Caco-2 (cell line): ENCODE results near the gene LKAAEAR1. TPM values are rescaled to one million over a fixed set of nuclear protein-coding genes. Genes with fewer than 3 reads are reported as not detected.
A peak's percentile ranks its signal among the peaks of the same experiment; 100 is the strongest.

Experiments
- BruUV-seq: library from RNA; stranded (reverse); fragments of 400-500 nt; replicated peaks from 2 replicates; lab custom pipeline; 2021; lab: Mats Ljungman, UMichigan
- CTCF ChIA-PET: fragments of 300-600 bp; sonication (Branson Sonifier 250); formaldehyde crosslinking; loops from one replicate; lab custom pipeline; 2022; ENCODE audit warnings: antibody characterized with exemption; lab: Charles Lee
- POLR2A ChIA-PET: fragments of 300-600 bp; sonication (Branson Sonifier 250); formaldehyde crosslinking; loops from one replicate; lab custom pipeline; 2022; ENCODE audit warnings: antibody characterized with exemption; lab: Charles Lee
- DNase-seq, 2 experiments: peaks; one replicate each; pipeline versions ENCODE4 v3.0.0 to v3.0.0-alpha.2; 2020 to 2022
- H3K27me3 ChIP-seq: replicated peaks from 2 replicates; pipeline ENCODE4 v1.6.0; 2011; ENCODE audit warnings: low read length; ENCODE audit not compliant: control insufficient read depth, insufficient read depth
- H3K36me3 ChIP-seq: 2 replicates; pipeline ENCODE4 v1.5.1; 2011; ENCODE audit warnings: low read length; ENCODE audit not compliant: control insufficient read depth, insufficient read depth
- H3K4me1 ChIP-seq: fragments of 250-450 bp; sonication (Bioruptor Pico); 2 replicates; pipeline ENCODE4 v1.5.1; 2020; ENCODE audit warnings: mild to moderate bottlenecking
- H3K4me3 ChIP-seq: 2 replicates; pipeline ENCODE4 v1.5.1; 2011; ENCODE audit warnings: low read depth, mild to moderate bottlenecking, control low read depth, low read length
- H3K9me3 ChIP-seq: fragments of 250-450 bp; sonication (Bioruptor Pico); 2 replicates; pipeline ENCODE4 v1.5.1; 2020; ENCODE audit warnings: mild to moderate bottlenecking, moderate library complexity
- H3K27ac Mint-ChIP-seq: one replicate; pipeline ENCODE4 v1.8.0; 2022; ENCODE audit warnings: mixed read lengths; ENCODE audit not compliant: unreplicated experiment
- H3K27me3 Mint-ChIP-seq: one replicate; pipeline ENCODE4 v1.8.0; 2022; ENCODE audit warnings: mixed read lengths; ENCODE audit not compliant: insufficient read depth, unreplicated experiment
- H3K36me3 Mint-ChIP-seq: one replicate; pipeline ENCODE4 v1.8.0; 2022; ENCODE audit warnings: mild to moderate bottlenecking, mixed read lengths; ENCODE audit not compliant: insufficient read depth, unreplicated experiment
- H3K4me1 Mint-ChIP-seq: one replicate; pipeline ENCODE4 v1.8.0; 2022; ENCODE audit warnings: low read depth, mixed read lengths; ENCODE audit not compliant: unreplicated experiment
- H3K4me3 Mint-ChIP-seq: one replicate; pipeline ENCODE4 v1.8.0; 2022; ENCODE audit warnings: mild to moderate bottlenecking, moderate library complexity, mixed read lengths; ENCODE audit not compliant: unreplicated experiment
- H3K9me3 Mint-ChIP-seq: one replicate; pipeline ENCODE4 v1.8.0; 2022; ENCODE audit warnings: mixed read lengths; ENCODE audit not compliant: unreplicated experiment
- CTCF ChIP-seq, 2 experiments: fragments of 200-600 bp in 1 of 2; IDR thresholded peaks; 1 replicate in 1 of 2; 2 replicates in 1 of 2; pipeline versions ENCODE4 v1.5.1 to v1.8.0; 2011 to 2022; ENCODE audit warnings: antibody characterized with exemption in 1 of 2, control low read depth in 1 of 2, inconsistent platforms in 1 of 2, low read depth in 1 of 2, low read length in 1 of 2, mild to moderate bottlenecking in 1 of 2, moderate library complexity in 1 of 2; ENCODE audit not compliant: insufficient read depth in 1 of 2, severe bottlenecking in 1 of 2, unreplicated experiment in 1 of 2
- intact Hi-C: fragments of 100-400 bp; cut with micrococcal nuclease; formaldehyde crosslinking; loops from one replicate; pipeline ENCODE4 v1.10.0; 2022; ENCODE audit not compliant: unreplicated experiment
- total RNA-seq: library from RNA; stranded (reverse); gene quantifications from 2 replicates; pipeline ENCODE4 v1.2.3, GENCODE V29; 2022

LKAAEAR1 gene
- total RNA-seq, 1 experiment from 2014 or later, result not detected

GRCh38 chr20:64043768-64044167, 40.4 kb downstream of the LKAAEAR1 start:
- H3K27me3 Mint-ChIP-seq, result peaks cover 21% of the 10 kb centered on the region
- intact Hi-C loops, result no loop called here
- Histone ChIP-seq H3K36me3 (no peaks in the 10 kb centered on the region), H3K4me3 (no peak overlapping the region), H3K4me1 (peaks cover 5% of the 10 kb centered on the region), H3K27me3 (peaks cover 1% of the 10 kb centered on the region; the same call in 1 of the 2 replicates), H3K9me3 (no peaks in the 10 kb centered on the region)
- no TSS peak for BruUV-seq
- ChIA-PET CTCF (interaction anchor here (0.7 kb wide), 1 partner anchor 83 kb away, joined by 6 read pairs; no protein-coding TSS in a partner anchor), POLR2A (no interaction called here)
- no peak overlapping the region for H3K4me3 Mint-ChIP-seq
- H3K9me3 Mint-ChIP-seq, result no peaks in the 10 kb centered on the region
- no peak for DNase-seq
- H3K4me1 Mint-ChIP-seq, result no peaks in the 10 kb centered on the region
- peaks cover 4% of the 10 kb centered on the region for H3K36me3 Mint-ChIP-seq
- no peak overlapping the region for H3K27ac Mint-ChIP-seq
- no peak for TF ChIP-seq CTCF (IDR thresholded peaks at IDR 0.05; ENCODE audit: insufficient read depth in 1 of 2, low read depth in 1 of 2, low read length in 1 of 2, severe bottlenecking in 1 of 2, unreplicated experiment in 1 of 2)

- ChIA-PET CTCF (interaction anchor here (4.6 kb wide), 1 partner anchor 61 kb away, joined by 139 read pairs; the partner anchor contains the start of genes PRPF6 and SAMD10), POLR2A (no interaction called here)
- BruUV-seq, result no TSS peak
- Mint-ChIP-seq H3K27ac (no peak overlapping the region), H3K4me1 (no peaks in the 10 kb centered on the region), H3K27me3 (peaks cover 18% of the 10 kb centered on the region), H3K36me3 (peaks cover 19% of the 10 kb centered on the region), H3K4me3 (no peak overlapping the region), H3K9me3 (no peaks in the 10 kb centered on the region)
- no peak for TF ChIP-seq CTCF (IDR thresholded peaks at IDR 0.05; ENCODE audit: insufficient read depth in 1 of 2, low read depth in 1 of 2, low read length in 1 of 2, severe bottlenecking in 1 of 2, unreplicated experiment in 1 of 2)
- intact Hi-C loops, result no loop called here
- Histone ChIP-seq H3K4me1 (peaks cover 12% of the 10 kb centered on the region), H3K4me3 (peak overlapping the region; percentile 24), H3K36me3 (no peaks in the 10 kb centered on the region), H3K9me3 (no peaks in the 10 kb centered on the region), H3K27me3 (no peaks in the 10 kb centered on the region)
- DNase-seq, result no peak
Measured at GRCh38 chr20:64042054-64042781, 42.0 kb downstream of the LKAAEAR1 start.

DNA sequence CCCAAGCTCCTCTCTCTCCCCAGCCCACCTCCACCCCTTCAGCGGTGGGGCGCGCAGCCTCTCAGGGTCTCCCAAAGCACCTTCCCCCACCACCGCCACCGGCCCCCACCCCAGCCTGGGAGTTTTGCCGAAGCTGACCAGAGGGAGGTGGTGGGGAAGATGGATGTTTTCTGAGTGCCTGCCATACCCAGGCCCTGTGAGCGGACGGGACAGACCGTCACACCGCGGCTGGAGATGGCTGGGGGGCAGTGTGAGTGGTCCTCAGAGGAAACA, 42.5 kb downstream of the LKAAEAR1 start:
- H3K9me3 ChIP-seq, result no peaks in the 10 kb centered on the region
- ChIA-PET CTCF (interaction anchor here (4.6 kb wide), 1 partner anchor 60 kb away, joined by 139 read pairs; the partner anchor contains the start of genes PRPF6 and SAMD10), POLR2A (no interaction called here)
- Mint-ChIP-seq H3K27me3 (peaks cover 13% of the 10 kb centered on the region), H3K36me3 (peaks cover 24% of the 10 kb centered on the region), H3K4me1 (no peaks in the 10 kb centered on the region), H3K27ac (no peak overlapping the region), H3K9me3 (no peaks in the 10 kb centered on the region), H3K4me3 (no peak overlapping the region)
- no TSS peak for BruUV-seq
- DNase-seq, result no peak
- no peak overlapping the region for H3K4me3 ChIP-seq
- no peaks in the 10 kb centered on the region for H3K27me3 ChIP-seq
- intact Hi-C loops, result no loop called here
- peaks cover 17% of the 10 kb centered on the region for H3K4me1 ChIP-seq
- no peak for TF ChIP-seq CTCF (IDR thresholded peaks at IDR 0.05; ENCODE audit: insufficient read depth in 1 of 2, low read depth in 1 of 2, low read length in 1 of 2, severe bottlenecking in 1 of 2, unreplicated experiment in 1 of 2)
- H3K36me3 ChIP-seq, result no peaks in the 10 kb centered on the region
